ENCODE measurements around the gene OPRL1.

The OPRL1 gene

DNA sequence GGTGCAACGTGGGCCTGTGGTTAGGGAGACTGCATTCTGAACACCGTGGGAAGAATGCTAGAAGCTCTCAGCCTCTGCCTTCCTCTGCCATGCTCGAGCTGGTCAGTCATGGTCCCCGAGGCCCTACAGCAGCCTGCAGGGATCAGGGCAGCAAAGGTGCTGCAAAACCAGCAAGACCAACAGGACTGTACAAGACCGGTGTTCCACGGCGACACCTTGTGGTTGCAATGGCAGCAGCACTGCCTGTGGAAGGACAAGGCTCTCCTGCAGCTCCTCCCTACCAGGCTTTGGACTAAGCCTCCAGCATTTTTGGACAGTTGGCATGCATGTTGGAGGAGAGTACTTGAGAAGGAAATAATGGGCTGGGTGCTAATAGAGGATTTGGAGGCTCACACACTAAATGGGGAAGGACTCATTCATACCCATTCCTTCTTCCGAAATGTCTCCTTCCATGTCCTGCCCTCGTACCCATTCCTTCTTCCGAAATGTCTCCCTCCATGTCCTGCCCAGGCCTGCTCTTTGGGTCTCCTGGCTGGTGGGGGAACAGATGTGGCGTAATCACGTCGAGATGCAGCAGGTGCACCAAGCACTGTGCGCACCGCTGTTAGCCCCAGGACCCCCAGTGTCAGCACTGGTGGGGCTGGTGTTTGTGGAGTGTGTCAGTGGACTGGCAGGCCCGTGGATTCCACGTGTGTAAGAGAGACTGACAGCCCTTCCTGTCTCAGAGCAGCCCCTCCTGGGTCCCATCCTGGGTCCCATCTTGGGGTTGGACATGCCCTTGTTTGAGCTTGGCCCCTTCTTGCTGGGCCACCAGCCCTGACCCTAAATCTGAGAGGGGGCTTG, 65.8 kb downstream of the OPRL1 start:
- no peak for DNase-seq

DNA sequence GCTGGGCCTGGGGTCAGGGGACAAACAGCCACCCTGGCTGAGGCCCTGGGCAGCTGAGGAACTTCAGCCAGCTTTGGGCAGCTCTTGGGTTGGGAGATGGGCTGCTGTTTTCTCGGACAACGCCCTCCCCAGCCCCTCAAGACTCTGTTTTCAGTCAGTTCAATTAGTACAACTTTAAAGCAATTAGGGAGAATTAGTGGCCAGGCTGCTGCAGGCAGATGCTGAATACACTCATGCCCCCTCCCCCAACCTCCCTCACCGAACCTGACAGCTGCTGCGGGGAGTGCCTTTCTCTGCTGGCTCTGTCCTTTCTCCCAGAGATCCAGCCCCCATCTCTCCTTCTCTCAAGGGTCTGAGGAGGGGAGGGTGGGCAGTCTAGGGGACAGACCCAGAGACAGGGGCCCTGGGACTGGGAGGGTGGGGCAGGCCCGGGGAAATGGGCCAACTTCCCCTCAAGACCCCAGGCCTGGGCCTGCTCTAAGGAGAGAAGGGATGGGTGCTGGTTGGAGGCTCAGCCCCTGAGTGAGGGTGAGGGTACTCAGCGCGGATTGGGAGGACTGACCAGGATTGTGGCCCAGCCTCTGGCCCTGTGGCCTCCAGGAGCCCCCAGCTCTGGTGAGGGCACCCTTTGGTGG, 66.5 kb downstream of the OPRL1 start:
- no peak for DNase-seq

DNA sequence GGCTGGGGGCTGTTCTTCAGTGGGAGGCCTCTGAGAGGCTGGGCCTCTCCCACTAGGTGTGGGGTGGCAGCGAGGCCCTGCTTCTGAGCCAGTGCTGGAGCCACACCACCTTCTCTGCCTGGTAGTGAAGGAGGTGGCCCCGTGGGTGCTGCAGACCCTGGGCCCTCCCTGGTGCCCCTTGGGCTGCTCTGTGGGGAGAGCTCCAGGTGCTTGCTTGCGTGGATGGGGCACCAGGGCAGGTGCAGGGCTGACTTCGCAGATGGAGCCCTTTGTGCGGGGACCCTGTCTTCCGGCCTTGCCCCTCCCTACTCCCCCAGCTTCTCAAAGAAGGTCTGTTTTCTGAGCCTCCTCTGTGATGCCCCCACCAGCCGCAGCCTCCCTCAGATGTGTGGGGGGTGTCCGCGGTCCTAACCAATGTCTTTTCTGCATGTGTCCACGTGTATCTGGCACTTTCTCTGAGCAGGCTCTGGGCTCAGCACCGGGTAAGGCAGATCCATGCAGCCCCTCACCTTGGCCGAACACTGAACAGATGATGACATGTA, 67.1 kb downstream of the OPRL1 start:
- DNase-seq = no peak

DNA sequence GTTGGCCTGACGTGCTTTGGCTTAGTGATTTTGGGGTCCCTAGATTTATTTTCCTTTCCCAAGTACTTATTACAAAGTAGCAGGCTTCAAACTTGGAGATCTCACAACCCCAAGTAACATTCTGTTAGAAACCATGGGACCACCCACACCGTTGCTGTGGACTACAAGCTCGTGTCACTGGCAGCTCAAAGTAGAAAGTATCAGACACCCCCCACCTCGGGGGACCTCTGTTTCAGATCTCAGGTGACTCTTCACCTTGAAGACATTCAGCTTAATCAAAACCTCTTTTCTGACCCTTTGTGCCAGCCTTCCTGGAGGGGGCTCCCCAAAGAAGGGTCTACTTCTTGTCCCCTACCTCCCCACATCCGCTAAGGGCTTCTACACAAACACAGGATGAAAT, 68.7 kb downstream of the OPRL1 start:
- no peak for DNase-seq

DNA sequence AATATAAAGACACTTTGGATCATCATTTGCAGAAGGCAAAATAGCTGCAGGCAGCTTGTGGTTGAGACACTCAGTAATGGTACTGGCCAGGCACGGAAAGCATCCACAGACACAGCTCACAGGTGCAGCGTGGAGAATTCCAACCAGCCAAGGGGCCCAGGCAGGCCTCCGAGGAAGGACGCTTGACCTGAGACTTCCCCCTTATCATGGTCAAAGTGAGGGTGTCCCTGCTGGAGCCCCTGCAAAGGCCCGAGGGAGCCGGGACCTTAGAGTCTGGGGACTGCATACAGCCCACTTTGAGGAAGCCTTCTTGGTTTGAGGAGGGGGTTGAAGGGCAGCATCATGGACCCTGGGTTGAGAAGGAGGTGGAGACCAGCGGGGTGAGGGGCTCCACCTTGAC, 69.3 kb downstream of the OPRL1 start:
- no peak for DNase-seq

DNA sequence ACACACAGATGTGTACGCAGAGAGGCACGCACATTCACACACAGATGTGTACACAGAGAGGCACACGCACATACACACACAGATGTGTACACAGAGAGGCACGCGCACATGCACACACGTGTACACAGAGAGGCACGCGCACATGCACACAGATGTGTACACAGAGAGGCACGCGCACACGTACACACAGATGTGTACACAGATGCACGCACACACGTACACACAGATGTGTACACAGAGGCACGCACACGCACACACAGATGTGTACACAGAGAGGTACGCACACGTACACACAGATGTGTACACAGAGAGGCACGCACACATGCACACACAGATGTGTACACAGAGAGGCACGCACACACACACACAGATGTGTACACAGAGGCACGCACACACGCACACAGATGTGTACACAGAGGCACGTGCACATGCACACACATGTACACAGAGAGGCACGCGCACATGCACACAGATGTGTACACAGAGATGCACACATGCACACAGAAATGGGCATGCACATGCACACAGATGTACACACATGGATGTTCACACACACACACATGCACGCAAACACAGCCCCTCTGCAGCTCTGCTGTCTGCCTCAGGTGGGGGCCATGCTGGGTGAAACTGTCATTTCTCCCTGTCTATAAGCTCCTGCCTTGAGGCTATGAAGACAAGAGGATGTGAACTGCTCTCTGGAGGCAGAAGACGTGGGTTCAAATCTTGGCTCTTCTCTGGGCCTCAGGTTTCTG, 70.1 kb downstream of the OPRL1 start:
- no peak for DNase-seq
